ENCODE data around the gene SGF29.
"Not testable (repeated sequence)": the region's sequence is repeated elsewhere in the genome, so short reads cannot be mapped to it uniquely, and the experiment has no call there.

The SGF29 gene

GRCh38 chr16:28558456-28558855 lies 4.7 kb downstream of the SGF29 start:
- H3K4me3 ChIP-seq (ENCODE audit: low read depth, low read length), result no peak overlapping the region
- DNase-seq (ENCODE audit: low read depth), result no peak

DNA sequence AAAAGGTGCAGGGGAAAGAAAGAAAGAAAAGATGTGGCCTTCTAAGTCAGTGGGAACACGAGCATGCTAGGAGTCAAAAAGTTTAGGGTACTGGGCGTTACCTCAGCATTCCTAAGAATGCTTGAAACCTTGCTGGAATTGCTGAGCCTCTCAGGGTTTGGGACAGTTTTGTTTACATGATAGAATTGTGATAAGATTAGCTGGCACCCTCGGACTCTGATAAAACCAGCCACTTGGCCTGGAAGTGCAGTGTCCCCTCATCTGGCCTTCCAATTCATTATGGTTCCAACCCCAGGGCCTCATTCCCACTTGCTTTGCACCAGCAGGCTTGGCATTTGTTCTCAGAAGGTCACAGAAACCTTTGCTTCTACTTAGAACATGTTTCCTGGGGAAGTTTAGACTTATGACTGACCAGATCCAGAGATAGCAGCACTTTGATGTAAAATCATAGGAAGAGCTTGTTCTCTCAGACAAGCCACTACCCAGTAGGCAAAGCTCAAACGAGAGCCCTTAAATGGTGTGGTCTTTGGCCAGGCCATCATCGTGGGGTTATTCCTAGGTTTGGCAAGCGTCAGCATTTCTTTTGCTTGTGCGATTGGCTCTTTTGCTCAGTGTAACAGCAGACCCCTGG lies 8.0 kb downstream of the SGF29 start:
- DNase-seq (ENCODE audit: low read depth), result no peak
- no peak overlapping the region for H3K4me3 ChIP-seq (ENCODE audit: low read depth, low read length)

DNA sequence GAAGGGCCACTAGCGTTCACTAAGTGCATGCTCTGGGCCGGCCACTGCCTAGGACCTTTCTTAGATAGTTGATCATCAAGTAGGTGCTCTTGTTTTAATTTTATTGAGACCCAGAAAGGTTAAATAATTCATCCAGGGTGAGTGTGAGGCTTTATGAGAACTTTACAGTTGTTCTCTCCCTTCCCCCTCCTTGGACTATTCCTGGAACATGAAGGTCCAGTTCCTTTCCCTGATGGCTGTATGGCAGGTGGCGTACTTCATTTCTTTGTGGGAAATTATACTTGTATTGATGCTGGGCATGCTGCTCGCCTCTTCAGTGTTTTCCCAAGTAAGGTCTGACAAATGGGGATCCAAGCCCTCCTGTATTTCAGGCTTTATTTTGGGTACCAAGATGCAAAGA lies 8.5 kb downstream of the SGF29 start:
- DNase-seq (ENCODE audit: low read depth), result no peak
- H3K4me3 ChIP-seq (ENCODE audit: low read depth, low read length), result no peak overlapping the region

GRCh38 chr16:28563218-28563617 lies 9.5 kb downstream of the SGF29 start:
- H3K4me3 ChIP-seq (ENCODE audit: low read depth, low read length), result no peak overlapping the region
- no peak for DNase-seq (ENCODE audit: low read depth)

GRCh38 chr16:28566233-28566925 lies 12.7 kb downstream of the SGF29 start:
- not testable (repeated sequence) for H3K4me3 ChIP-seq (ENCODE audit: low read depth, low read length); DNase-seq (ENCODE audit: low read depth)

GRCh38 chr16:28567292-28567691 lies 13.6 kb downstream of the SGF29 start:
- DNase-seq (ENCODE audit: low read depth), result no peak
- no peak overlapping the region for H3K4me3 ChIP-seq (ENCODE audit: low read depth, low read length)

DNA sequence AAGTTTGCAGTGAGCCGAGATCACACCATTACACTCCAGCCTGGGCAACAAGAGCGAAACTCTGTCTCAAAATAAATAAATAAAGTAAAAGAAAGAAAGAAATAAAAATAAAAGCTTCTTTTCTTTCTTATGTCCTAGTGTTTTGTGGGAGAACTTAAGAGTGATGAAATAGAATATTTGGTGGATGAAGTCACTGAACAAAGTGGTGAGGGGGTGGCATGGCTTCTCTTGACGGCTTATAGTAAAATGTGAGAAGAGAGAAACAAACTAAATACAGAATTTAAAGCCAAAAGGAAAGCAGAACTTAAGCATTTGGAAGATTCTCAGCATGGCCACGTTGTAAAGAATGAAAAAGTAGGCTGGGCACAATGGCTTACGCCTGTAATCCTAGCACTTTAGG lies 15.3 kb downstream of the SGF29 start:
- no peak for DNase-seq (ENCODE audit: low read depth)

DNA sequence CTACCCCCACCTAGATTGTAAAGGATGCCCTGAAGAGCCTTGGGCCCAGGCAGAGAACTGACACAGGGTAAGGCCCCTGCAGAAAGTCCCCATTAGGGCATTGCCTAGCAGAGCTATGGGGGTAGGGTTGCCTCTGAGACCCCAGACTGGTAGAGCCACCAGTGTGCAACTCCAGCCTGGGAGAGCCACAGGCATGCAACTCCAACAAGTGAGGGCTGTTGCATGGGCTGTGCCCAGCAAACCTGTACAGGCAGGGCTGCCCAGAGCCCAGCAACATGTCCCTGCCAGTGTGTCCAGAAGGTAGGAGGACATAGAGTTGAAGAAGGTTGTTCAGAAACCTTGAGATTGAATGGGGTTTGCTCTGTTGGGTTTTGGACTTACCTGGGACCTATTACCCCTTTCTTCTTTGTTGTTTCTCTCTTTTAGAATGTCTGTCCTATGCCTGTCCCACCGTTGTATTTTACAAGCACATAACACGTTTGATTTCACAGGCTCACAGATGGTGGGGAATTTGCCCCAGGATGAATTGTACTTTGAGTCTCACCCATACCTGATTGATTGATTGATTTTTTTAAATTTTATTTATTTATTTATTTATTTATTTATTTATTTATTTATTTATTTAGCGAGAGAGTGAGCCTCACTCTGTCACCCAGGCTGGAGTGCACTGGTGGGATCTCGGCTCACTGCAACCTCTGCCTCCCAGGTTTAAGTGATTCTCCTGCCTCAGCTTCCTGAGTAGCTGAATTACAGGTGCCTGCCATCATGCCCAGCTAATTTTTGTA lies 16.4 kb downstream of the SGF29 start:
- no peak for DNase-seq (ENCODE audit: low read depth)
- no peak overlapping the region for H3K4me3 ChIP-seq (ENCODE audit: low read depth, low read length)

More for the DNA sequence above, 15.3 kb downstream of the SGF29 start:
- H3K4me3 ChIP-seq (ENCODE audit: low read depth, low read length), result no peak overlapping the region

GRCh38 chr16:28572696-28573510 lies 19.2 kb downstream of the SGF29 start:
- no peak overlapping the region for H3K4me3 ChIP-seq (ENCODE audit: low read depth, low read length)
- DNase-seq (ENCODE audit: low read depth), result no peak

- no peak for DNase-seq (ENCODE audit: low read depth)
- H3K4me3 ChIP-seq (ENCODE audit: low read depth, low read length), result no peak overlapping the region
These were observed 20.3 kb downstream of the SGF29 start for GRCh38 chr16:28573738-28574718.

- no peak for DNase-seq (ENCODE audit: low read depth)
- H3K4me3 ChIP-seq (ENCODE audit: low read depth, low read length), result no peak overlapping the region
These were observed 21.2 kb downstream of the SGF29 start for GRCh38 chr16:28574925-28575324.

GRCh38 chr16:28575446-28576109 lies 21.9 kb downstream of the SGF29 start:
- H3K4me3 ChIP-seq (ENCODE audit: low read depth, low read length), result no peak overlapping the region
- DNase-seq (ENCODE audit: low read depth), result no peak

DNA sequence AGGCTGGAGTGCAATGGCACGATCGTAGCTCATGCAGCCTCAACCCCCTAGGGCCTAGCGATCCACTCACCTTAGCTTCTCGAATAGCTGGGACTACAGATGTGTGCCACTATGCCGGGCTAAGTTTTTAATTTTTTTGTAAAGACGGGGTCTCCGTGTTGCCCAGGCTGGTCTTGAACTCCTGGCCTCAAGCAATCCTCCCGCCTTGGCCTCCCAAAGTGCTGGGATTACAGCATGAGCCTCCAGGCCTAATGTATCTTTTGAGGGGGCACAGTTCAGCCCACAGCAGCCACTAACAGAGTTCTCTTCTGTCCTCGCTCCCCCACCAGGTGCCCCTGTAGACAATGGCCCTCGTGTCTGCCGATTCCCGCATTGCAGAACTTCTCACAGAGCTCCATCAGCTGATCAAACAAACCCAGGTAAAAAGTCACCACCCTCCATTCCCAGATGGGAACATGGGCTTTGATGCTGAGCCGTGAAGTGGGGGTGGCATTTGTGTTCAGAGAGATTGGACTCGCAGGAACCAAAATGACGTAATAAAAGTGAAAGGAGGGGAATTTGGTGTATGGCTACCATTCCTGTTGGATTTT lies 27.1 kb downstream of the SGF29 start:
- DNase-seq (ENCODE audit: low read depth), result no peak
- no peak overlapping the region for H3K4me3 ChIP-seq (ENCODE audit: low read depth, low read length)

DNA sequence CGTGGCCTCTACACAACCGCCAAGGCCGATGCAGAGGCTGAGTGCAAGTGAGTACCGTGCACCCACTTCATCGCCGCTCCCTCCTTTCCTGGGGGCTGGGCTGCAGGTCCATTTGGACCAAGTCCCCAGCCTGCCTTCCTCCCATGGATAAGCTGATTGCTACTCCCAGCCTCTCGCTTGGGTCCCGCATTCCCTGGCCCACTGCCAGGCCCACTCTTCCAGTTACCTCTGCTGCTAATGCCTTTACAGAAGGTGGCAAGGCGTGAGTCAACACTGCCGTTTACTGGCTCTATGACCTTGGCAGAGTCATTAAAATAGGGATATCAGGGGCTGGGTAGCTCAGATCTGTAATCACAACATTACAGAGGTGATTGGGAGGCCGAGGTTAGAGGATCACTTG lies 32.0 kb downstream of the SGF29 start:
- no peak for DNase-seq (ENCODE audit: low read depth)

GRCh38 chr16:28586466-28586865 lies 32.7 kb downstream of the SGF29 start:
- DNase-seq (ENCODE audit: low read depth), result no peak
- H3K4me3 ChIP-seq (ENCODE audit: low read depth, low read length), result no peak overlapping the region

More for the DNA sequence above, 32.0 kb downstream of the SGF29 start:
- no peak overlapping the region for H3K4me3 ChIP-seq (ENCODE audit: low read depth, low read length)

DNA sequence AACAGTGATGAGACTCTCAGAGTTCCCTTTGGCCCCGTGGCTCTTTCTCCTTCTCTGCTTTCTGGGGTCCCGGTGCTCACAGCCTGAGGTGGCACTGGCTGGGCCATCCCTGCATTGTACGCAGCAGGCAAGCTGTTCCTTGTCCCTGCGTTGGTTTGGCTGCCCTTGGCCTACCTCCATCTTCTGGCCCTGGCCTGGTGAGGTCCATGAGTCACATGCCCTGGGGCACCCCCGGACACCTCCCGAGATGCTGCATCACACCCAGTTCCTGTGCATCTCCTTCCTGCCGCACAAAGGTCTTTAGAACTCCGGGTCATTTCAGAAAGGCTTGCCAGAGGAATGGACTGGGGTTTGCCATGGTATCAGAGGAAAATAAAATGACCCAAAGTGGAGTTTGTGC lies 33.7 kb downstream of the SGF29 start:
- no peak for DNase-seq (ENCODE audit: low read depth)
- H3K4me3 ChIP-seq (ENCODE audit: low read depth, low read length), result no peak overlapping the region

GRCh38 chr16:28589069-28589468 lies 35.3 kb downstream of the SGF29 start:
- DNase-seq (ENCODE audit: low read depth), result no peak
- H3K4me3 ChIP-seq (ENCODE audit: low read depth, low read length), result no peak overlapping the region

- no peak for DNase-seq (ENCODE audit: low read depth)
These were observed 36.2 kb downstream of the SGF29 start for GRCh38 chr16:28589930-28590329.

More at GRCh38 chr16:28589930-28590329, 36.2 kb downstream of the SGF29 start:
- H3K4me3 ChIP-seq (ENCODE audit: low read depth, low read length), result no peak overlapping the region
